Type B pancreatic cell (in vitro differentiated cells): ENCODE data around the gene OR8B12. TPM values are rescaled to one million over a fixed set of nuclear protein-coding genes. Genes with fewer than 3 reads are reported as not detected.

Experiments used
- DNase-seq: peaks from one replicate; pipeline ENCODE4 v3.0.0; 2021; ENCODE audit warnings: mixed read lengths; ENCODE audit not compliant: unreplicated experiment; ENCODE audit errors: extremely low spot score
- H3K27ac Mint-ChIP-seq: 2 replicates; pipeline ENCODE4 v1.8.0; 2021; ENCODE audit warnings: mild to moderate bottlenecking, mixed read lengths
- H3K27me3 Mint-ChIP-seq: 2 replicates; pipeline ENCODE4 v1.8.0; 2021; ENCODE audit warnings: mixed read lengths
- H3K36me3 Mint-ChIP-seq: 2 replicates; pipeline ENCODE4 v1.8.0; 2021; ENCODE audit warnings: mixed read lengths
- H3K4me1 Mint-ChIP-seq: one replicate; pipeline ENCODE4 v1.8.0; 2021; ENCODE audit warnings: mixed read lengths; ENCODE audit not compliant: unreplicated experiment
- H3K4me3 Mint-ChIP-seq: 2 replicates; pipeline ENCODE4 v1.8.0; 2021; ENCODE audit warnings: mild to moderate bottlenecking, mixed read lengths
- H3K9me3 Mint-ChIP-seq: 2 replicates; pipeline ENCODE4 v1.8.0; 2021; ENCODE audit warnings: mixed read lengths
- total RNA-seq: library from RNA; stranded (reverse); gene quantifications from 2 replicates; pipeline ENCODE4 v1.2.1, GENCODE V29; 2021; ENCODE audit warnings: low replicate concordance
- TF ChIP-seq, protein P1 (sequence below): fragments of 200-600 bp; sonication (generic); conservative IDR thresholded peaks from 2 replicates; pipeline ENCODE4 v1.5.0; 2021; ENCODE audit warnings: antibody characterized with exemption, mild to moderate bottlenecking

Gene OR8B12
- total RNA-seq, 1 donor from 2014 or later = not detected

DNA sequence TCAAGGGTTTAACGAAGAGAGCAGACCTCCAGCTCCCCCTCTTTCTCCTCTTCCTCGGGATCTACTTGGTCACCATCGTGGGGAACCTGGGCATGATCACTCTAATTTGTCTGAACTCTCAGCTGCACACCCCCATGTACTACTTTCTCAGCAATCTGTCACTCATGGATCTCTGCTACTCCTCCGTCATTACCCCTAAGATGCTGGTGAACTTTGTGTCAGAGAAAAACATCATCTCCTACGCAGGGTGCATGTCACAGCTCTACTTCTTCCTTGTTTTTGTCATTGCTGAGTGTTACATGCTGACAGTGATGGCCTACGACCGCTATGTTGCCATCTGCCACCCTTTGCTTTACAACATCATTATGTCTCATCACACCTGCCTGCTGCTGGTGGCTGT, 26.7 kb upstream of the OR8B12 start:
- Mint-ChIP-seq H3K27me3 (peaks cover 23% of the 10 kb centered on the region), H3K4me1 (no peaks in the 10 kb centered on the region), H3K9me3 (no peaks in the 10 kb centered on the region), H3K4me3 (no peak overlapping the region), H3K27ac (no peak overlapping the region), H3K36me3 (no peaks in the 10 kb centered on the region)
- TF ChIP-seq, protein P1, sequence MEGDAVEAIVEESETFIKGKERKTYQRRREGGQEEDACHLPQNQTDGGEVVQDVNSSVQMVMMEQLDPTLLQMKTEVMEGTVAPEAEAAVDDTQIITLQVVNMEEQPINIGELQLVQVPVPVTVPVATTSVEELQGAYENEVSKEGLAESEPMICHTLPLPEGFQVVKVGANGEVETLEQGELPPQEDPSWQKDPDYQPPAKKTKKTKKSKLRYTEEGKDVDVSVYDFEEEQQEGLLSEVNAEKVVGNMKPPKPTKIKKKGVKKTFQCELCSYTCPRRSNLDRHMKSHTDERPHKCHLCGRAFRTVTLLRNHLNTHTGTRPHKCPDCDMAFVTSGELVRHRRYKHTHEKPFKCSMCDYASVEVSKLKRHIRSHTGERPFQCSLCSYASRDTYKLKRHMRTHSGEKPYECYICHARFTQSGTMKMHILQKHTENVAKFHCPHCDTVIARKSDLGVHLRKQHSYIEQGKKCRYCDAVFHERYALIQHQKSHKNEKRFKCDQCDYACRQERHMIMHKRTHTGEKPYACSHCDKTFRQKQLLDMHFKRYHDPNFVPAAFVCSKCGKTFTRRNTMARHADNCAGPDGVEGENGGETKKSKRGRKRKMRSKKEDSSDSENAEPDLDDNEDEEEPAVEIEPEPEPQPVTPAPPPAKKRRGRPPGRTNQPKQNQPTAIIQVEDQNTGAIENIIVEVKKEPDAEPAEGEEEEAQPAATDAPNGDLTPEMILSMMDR = no peak
- DNase-seq = no peak

GRCh38 chr11:124569697-124570096, 26.2 kb upstream of the OR8B12 start, which contains the start of gene OR8A1:
Gene OR8A1, plus strand, starts transcription at chr11:124569997. Its CDS starts 123 bp downstream, at chr11:124570120.
- no peak for DNase-seq
- H3K4me1 Mint-ChIP-seq = no peaks in the 10 kb centered on the region
- TF ChIP-seq, protein P1 = no peak
- no peak within 1 kb of the TSS for H3K4me3 Mint-ChIP-seq
- no peaks in the 10 kb centered on the region for H3K9me3 Mint-ChIP-seq
- H3K27me3 Mint-ChIP-seq = peaks cover 23% of the 10 kb centered on the region
- no peaks in the 10 kb centered on the region for H3K36me3 Mint-ChIP-seq
- H3K27ac Mint-ChIP-seq = no peak within 1 kb of the TSS

- H3K27ac Mint-ChIP-seq = no peak overlapping the region
- peaks cover 13% of the 10 kb centered on the region for H3K27me3 Mint-ChIP-seq
- H3K36me3 Mint-ChIP-seq = no peaks in the 10 kb centered on the region
- H3K4me1 Mint-ChIP-seq = no peaks in the 10 kb centered on the region
- no peak overlapping the region for H3K4me3 Mint-ChIP-seq
- DNase-seq = no peak
- TF ChIP-seq, protein P1 = no peak
- no peaks in the 10 kb centered on the region for H3K9me3 Mint-ChIP-seq
Measured at GRCh38 chr11:124556828-124557227, 13.4 kb upstream of the OR8B12 start.

DNA sequence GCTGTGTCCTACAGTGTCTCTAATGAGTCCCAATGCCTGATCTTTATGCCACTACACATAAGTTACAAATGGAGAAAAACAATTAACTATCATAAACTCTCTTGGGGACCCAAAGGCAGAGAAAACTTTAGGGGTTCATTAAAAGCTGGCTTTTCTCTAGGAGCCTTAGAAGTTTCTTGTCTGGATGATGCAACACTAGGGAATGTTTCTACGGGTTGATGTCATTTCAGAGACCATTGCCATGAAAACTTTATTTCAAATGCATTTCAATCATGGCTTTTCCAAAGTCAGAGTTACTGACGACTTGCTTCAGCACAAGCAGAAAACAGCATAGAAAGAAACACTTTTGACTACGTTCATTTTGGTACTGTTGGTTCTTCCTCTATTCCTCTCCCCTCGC, 8.5 kb upstream of the OR8B12 start:
- no peaks in the 10 kb centered on the region for H3K9me3 Mint-ChIP-seq
- no peak overlapping the region for H3K27ac Mint-ChIP-seq
- no peak for DNase-seq
- no peak overlapping the region for H3K4me3 Mint-ChIP-seq
- no peaks in the 10 kb centered on the region for H3K4me1 Mint-ChIP-seq
- H3K27me3 Mint-ChIP-seq = peaks cover 7% of the 10 kb centered on the region
- TF ChIP-seq, protein P1 = no peak
- H3K36me3 Mint-ChIP-seq = no peaks in the 10 kb centered on the region

DNA sequence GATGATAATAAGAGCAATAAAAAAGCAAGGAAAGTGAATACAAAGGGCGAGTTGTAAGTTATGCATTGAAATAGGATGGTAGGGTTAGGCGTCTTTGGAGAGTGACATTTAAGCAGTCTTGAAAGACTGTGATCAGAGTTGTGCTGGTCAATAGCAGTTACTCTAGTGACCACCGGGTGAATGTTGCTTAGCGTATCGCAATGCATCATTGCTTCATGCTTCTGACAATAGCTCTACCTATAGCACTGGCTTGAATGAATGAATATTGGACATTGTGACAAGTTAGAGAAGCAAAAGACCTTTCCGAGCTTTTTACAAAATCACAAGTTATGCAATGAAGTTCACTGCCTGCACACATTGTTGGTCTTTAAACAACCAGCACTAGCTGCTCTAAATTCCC, 7.7 kb upstream of the OR8B12 start:
- TF ChIP-seq, protein P1 = peak; percentile 48
- no peaks in the 10 kb centered on the region for H3K9me3 Mint-ChIP-seq
- no peaks in the 10 kb centered on the region for H3K36me3 Mint-ChIP-seq
- peaks cover 4% of the 10 kb centered on the region for H3K27me3 Mint-ChIP-seq
- H3K4me1 Mint-ChIP-seq = no peaks in the 10 kb centered on the region
- no peak overlapping the region for H3K27ac Mint-ChIP-seq
- no peak for DNase-seq
- H3K4me3 Mint-ChIP-seq = no peak overlapping the region

- TF ChIP-seq, protein P1 = no peak
- Mint-ChIP-seq H3K36me3 (no peaks in the 10 kb centered on the region), H3K4me1 (peaks cover 2% of the 10 kb centered on the region), H3K27me3 (peaks cover 15% of the 10 kb centered on the region), H3K27ac (no peak overlapping the region), H3K9me3 (peaks cover 5% of the 10 kb centered on the region), H3K4me3 (no peak overlapping the region)
- DNase-seq = no peak
Measured at GRCh38 chr11:124543145-124543544, 309 bp downstream of the OR8B12 start.
